ENCODE results near the gene ZFAND5.

The ZFAND5 gene

DNA sequence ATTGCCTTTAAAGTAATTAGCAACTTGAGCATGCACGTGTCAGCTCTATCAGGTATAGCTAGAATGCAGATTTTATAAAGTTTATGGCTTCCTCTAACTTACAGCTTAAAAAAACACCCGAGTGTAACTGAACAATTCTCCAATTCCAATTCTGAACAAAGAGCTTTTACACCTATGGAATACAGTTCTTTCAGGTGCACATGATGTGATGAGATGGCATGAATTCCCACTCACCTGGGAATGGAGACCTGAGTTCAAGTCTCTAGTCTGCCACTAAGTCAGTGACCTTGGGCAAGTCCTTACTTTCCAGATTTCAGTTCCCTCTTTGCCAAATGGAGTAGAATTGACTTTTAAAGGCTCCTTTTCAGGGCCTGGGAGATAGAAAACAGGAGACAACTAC lies 1.8 kb downstream of the ZFAND5 start:
- DNase-seq (ENCODE audit: low read depth in 3 of 3) = no peak

DNA sequence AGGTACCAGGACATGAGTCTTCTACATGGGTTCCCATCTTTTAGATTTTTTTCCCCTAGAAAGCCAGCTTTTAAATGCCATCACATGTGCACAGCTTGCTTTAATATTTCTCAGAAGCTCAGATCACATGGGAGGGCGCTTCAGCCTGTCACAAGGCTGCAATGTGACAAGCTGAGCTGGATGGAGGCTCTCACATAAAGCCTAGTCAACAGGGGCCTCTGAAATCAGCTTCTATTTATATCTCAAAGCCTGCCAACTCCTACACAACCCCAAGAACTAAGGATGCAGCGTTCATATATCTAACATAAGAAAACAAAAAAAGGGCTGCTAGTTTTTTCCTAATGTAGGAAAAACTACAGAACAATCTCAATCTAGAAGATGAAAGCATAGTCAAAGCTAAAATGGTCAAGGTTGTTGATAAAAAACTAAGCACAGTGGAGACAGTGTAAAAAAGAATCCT lies 2.3 kb downstream of the ZFAND5 start:
- peak in 2 of 3 experiments; percentile 11 to 26 for DNase-seq (ENCODE audit: low read depth in 3 of 3)

DNA sequence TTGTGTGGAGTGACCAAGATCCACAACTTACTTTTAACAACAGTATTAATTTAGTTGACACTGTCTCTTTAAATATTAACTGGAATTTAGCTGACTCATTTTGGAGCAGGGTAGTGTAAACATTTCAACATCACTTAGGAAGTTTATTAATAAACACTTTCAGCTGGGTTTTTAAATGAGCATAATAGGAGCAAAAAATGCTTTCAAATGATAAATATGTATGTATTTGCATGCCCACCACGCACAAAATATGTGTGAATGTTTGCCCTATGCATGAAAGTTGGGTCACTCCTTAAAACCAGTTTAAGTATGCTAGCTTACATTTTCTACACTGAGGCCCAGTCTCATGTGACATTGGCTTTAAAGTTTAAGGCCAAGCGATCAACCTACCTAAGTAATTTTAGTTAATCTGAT lies 2.9 kb downstream of the ZFAND5 start:
- DNase-seq (ENCODE audit: low read depth in 3 of 3) = no peak

DNA sequence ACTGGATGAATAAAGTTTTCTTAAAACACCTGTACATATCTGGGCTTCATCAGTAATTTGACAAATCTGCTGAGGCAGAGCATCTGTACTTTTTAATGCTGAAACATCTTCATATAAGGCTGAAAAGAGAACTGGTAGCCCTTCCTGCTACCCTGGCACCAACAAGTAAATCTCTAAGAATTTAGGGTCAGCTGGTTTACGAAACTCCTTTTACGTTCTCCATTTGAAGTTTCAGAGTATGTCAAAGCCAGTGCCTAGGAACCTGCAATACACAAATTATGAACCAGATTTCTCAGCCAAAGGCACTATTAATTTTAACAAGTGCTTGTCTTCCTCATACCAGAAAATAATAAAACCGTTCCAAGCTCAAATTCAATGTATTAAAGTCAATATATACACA lies 3.8 kb downstream of the ZFAND5 start:
- no peak for DNase-seq (ENCODE audit: low read depth in 3 of 3)

DNA sequence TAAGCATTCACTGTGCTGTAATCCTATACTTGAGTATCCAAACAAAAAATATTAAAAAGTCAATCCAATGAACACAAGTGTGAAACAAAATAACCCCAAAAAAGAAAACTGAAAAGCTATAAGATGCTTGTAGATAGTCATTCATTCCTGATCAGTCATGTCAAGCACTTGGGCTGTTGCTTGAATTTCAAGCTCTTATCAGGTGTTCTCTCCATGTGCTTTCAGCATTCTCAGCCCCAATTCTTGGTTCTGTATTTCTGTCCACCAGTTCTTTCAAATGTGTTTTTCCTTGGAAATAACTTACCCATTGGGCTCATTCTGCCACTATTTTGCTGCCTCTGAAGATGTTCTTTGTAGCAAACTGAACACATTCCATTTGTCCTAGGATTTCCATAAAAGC lies 4.7 kb downstream of the ZFAND5 start:
- DNase-seq (ENCODE audit: low read depth in 3 of 3) = no peak

DNA sequence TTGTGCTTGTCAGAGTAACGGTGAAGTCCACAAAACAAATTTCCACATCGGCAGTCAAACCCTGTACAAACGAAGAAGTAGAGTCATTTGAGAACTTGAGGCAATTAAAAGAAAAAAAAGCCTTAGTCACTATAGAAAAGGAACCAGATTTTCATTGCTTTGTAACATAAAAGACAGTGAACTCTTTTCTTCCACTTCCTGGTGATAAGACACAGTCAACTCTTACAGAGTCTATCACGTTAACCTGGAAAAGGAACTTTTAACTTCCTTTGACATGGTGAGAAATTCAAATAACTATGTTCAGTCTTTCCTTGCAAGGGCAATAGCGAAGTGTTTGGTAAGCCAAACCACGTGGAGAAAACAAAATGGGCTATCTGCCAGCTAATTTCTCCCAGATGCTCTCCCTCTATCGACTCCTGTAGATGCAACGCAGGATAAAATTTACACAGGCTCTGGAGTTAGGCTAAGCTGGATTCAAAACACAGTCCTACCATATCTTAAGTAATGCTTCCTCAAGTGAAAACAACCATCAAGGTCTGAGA lies 8.9 kb downstream of the ZFAND5 start:
- DNase-seq (ENCODE audit: low read depth in 3 of 3) = no peak

DNA sequence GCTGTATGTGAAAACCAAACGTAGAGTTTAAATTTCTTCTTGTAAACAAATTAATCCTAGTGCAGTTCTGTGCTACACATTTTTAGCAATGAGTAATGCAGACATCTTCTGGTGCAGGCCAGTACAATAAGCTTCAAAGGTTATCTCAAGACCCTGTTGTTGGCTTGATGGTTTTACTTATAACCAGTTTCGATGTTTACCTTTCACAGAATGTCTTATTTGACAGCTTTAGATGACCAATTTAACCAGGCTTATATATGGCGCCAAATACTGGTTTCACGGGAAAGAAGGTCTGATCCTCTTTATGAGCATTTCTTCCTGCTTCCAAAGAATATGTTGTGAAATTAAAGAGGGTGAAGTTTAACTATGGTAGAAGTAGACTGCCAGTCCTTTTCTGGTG lies 9.9 kb downstream of the ZFAND5 start:
- no peak for DNase-seq (ENCODE audit: low read depth in 3 of 3)

DNA sequence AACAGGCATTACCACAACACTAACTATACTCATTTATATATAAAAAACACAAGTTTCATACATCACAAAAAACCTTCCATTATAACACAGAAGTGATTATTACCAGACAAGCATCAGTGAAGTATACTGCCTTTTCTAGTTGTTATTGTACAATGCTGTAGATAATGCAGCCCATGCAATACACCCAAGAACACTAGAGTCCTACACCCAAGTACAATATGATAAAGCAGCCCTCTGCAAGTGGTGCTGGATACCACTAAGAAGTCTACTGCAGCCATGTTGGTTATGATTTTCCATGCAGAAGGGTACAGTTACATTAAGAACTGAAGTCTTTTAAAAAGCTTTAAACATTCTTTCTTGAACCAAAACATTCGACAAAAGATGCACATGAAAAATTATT lies 10.3 kb downstream of the ZFAND5 start:
- no peak for DNase-seq (ENCODE audit: low read depth in 3 of 3)

DNA sequence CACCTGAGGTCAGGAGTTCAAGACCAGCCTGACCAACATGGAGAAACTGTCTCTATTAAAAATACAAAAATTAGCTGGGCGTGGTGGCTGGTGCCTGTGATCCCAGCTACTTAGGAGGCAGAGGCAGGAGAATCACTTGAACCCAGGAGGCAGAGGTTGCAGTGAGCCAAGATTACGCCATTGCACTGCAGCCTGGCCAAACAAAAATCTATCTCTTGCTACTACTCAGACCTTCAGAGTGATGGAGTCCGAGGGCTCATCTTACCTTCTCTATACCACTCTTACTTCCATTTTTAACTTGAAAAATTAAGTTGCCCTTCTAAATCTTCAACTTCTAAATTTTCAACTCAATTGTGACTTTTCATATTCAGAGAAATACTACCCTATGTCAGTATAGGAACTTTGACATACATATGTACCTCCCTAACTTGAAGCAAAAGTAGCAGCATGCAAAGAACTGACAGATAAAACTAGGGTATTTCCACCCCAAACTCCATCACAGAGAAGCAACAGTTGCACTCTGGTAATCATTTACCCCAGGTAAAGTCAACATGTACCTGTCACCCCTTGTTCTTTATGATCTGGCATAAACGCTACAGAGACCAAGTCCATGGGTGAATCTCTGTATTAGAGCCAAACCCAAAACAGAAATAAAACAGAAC lies 11.4 kb downstream of the ZFAND5 start:
- no peak for DNase-seq (ENCODE audit: low read depth in 3 of 3)

DNA sequence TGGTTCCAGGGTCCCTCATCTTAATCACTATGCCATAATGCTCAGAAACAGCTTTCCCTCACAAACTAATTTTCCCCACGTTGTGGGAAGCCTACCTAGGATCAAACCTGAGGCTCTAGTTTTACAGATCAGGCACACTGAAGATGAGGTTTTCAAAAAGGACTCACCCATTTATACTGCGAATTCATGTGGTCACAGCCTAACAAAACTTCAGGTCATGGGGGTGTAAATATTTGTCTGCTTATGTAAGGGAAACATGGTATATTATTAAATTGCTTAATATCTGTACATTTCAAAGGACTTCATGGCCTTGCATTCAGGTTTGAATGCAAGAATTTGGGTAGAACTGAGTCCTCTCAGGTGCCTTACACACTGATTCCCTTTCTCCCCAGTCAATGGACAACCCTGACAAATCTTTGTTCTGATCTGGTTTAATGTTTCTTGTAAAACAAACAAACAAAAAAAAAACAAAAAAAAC lies 12.1 kb downstream of the ZFAND5 start:
- DNase-seq (ENCODE audit: low read depth in 3 of 3) = no peak

DNA sequence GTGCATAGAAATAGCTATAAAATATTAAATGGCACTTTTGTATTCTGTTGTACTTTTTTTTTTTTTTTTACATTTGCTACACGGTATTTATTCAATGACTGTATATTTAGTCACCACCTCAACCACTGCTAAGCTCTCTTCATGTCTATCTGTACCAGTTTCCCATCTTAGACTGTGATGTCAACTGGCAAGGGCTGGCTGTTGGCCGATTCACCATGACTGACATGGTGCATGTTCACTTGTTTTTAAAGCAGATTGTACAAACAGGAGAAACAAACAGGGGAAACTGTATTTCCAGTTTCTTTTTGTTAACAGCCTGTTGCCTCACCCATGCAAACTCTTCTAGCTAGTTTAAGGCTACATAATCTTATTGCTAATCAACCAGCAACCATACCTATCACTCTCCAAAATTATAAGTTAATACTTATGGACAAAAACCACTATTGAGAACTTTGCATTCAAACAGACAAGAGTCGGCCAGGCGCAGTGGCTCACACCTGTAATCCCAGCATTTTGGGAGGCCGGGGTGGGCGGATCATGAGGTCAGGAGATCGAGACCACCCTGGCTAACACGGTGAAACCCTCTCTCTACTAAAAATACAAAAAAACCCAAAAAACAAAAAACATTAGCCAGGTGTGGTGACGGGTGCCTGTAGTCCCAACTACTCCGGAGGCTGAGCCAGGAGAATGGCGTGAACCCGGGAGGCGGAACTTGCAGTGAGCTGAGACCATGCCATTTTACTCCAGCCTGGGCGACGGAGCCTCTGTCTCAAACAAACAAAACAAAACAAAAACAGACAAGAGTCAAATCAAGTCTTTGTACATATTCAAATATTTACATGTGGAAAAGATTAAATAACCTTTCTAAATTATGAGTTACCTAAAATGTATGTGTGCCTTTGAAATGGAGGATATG lies 13.2 kb downstream of the ZFAND5 start:
- no peak for DNase-seq (ENCODE audit: low read depth in 3 of 3)

DNA sequence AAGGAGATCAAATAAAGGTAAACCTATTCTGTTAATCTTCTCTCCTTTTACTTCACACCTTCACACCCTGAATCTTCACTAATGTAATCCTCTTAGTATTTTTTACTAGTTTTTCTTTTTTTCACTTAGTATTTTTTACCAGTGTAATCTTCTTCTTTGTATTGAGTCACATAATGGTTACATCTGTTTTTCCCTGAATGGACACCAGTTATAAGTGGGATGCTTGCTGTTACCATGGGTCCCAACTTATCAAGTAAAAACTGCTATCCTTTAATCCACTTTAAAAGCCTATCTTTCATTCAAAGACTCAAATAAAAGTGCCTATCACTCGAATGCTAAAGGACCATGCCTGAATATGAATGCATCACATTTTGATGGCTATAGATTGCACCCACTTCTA lies 15.1 kb downstream of the ZFAND5 start:
- DNase-seq (ENCODE audit: low read depth in 3 of 3) = no peak

DNA sequence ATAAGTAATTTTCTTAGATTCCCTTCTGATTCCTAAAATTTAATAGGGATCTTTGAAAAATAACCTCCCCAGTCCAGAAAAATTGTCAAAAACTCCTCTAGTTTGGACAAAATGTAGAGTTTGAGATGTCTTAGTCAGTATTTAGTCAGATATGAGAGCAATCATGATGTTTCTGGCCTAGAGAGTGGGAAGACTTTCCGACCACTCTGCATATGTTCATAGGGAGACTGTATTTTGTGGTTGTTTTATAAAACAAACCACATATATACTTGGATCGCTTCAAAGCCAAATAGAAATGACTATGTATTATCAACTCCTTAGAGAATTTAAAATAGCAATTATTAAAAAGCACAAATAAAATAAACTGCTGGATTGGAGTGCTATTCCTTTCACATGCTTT lies 15.8 kb downstream of the ZFAND5 start:
- no peak for DNase-seq (ENCODE audit: low read depth in 3 of 3)

DNA sequence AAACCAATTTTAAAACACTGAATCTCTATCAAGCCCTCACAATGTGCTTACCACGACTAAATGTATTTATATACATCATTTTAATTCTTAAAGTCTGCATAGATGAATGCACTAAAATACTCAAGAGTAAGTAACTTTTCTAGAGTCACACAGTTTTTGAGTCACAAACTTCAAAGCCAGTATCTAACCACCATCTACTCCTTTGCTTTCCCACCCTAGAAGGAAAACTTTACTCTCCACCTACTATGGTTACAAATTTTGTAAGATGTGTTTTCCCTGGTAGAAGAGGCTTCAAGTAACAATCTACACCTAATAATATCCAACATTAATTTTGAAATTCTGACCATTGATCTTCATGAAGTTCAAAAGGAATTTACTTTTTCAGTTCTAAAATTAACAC lies 18.7 kb downstream of the ZFAND5 start:
- no peak for DNase-seq (ENCODE audit: low read depth in 3 of 3)

DNA sequence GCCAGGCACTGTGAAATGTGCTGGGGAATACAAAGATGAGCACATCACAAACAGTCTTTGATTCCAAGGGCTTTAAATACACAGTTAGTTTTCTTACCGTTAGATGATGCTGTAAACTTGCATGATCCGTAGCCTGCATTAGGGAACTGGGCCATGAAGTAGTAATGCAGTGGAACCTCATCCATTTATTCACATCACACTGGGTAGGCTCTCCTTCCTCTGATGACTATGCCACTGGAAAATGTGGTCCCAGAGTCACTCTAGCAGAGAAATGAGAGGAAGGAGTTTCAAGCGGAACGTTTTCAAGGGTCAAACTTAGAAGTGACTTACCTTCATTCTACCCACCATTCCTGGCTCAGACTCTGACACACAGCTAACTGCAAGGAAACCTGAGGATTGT lies 26.4 kb downstream of the ZFAND5 start:
- DNase-seq (ENCODE audit: low read depth in 3 of 3) = no peak

DNA sequence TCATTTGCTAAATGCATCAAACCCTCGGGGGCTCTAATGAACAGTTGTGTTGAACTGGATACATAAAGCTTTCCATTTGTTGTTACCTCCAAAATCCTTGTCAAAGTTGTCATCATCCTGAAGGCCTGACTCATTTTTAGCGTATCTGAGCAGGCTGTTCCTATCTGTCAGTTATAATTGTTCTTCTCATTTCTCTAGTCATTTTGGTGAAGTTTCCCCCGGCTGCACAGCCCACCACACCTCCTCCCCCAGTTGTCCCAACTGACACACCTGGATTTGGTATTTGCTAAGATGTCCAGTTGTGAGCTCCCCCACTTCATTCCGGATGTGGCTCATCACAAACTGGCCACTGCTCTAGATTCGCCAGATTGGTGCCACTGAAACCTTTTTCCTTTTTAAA lies 27.7 kb downstream of the ZFAND5 start:
- no peak for DNase-seq (ENCODE audit: low read depth in 3 of 3)

DNA sequence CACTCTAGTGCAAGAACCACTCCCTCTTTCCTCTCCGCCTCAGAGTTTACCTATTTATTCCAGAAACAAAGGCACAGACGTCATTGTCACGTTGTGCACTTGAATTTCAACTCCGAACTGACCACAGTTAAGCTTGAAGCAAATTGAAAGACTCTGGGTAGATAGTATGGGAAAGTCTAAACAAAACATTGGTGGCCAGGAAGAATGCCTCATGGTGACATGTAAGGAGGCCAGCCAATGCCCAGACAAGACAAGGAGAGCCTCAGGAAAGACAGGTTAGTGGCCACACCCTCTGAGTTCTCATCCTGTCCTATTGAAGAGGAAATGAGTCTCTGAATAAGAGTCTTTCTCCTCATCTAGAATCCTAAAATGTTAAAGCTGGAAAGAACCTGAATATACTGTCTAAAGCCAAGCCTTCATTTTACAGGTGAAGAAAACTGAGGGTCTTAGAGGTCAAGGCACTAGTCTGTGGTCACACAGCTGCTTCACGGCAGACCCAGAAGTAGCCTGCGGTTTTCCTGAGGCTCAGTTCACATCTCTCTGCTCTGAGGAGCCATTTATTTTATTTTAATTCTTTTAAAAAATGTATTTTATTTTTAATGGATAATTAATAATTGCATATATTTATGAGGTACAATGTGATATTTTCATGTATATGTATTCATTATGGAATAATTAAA lies 30.2 kb downstream of the ZFAND5 start:
- no peak for DNase-seq (ENCODE audit: low read depth in 3 of 3)

DNA sequence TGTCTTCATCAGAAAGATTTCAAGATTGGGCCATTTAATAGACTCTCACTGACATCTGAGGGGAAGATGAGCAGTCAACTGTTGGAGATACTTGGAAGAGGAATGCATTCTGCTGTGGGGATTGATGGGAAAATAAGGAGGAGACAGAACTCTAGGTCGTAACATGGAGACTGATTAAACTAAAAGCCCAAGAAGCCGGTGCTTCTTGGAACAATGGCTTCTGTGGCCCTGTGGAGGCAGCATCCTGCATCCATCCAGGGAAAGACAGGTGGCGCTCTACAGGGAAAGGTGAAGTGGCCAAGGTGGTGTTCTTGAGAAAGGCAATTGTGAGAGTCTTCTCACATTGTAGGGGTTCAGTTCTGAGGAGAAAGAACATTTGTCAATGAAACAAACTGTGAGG lies 31.3 kb downstream of the ZFAND5 start:
- no peak for DNase-seq (ENCODE audit: low read depth in 3 of 3)

DNA sequence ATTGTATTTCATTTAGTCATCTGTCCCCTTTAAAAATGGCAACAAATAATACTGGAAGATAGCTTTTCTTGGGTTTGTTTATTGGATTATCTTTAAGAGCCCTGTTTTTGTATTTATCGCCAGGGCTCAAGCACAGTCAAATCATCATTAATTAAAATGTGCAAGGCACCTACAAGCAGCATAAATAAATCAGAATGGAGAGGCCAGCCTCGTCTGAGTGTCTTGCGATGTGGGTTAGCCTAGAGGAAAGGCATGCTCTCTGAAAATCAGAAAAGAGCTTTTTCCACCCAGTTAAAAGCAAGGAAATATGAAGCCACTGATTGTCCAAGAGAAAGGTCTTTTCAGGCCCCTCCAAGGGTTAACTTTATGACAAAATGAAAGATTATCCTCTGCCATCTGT lies 31.8 kb downstream of the ZFAND5 start:
- no peak for DNase-seq (ENCODE audit: low read depth in 3 of 3)

DNA sequence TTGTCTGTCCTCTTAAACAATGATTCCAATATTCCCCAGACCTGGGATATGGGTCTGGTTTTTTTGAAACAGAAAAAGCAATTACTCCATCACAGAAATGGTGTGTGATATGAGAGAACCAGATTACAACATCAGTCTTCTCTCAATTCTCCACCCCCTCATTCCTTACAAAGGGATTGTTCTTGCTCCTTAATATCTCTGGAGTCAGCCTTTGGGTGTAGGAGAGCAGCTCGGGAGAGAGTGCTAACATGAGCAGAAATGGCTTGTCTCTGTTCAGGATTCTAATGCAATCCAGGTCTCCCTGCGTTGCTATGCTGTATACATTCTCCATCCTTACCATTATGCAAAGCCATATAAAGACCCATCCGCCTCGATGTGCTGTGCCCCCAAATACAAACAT lies 32.7 kb downstream of the ZFAND5 start:
- no peak for DNase-seq (ENCODE audit: low read depth in 3 of 3)

DNA sequence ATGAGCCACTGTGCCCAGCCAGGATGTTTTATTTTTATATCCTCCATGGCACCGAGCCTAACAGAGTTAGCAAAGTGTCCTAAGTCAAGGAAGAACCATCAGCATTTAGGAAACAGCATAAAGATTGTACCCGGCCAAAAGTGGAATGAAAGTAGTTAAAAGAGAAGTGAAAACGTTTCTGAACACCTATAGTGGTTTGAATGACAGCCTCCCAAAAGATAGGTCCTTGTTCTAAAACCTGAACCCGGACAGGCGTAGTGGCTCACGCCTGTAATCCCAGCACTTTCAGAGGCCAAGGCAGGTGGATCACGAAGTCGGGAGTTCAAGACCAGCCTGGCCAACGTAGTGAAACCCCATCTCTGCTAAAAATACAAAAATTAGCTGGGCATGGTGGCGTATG lies 37.4 kb downstream of the ZFAND5 start:
- no peak for DNase-seq (ENCODE audit: low read depth in 3 of 3)

DNA sequence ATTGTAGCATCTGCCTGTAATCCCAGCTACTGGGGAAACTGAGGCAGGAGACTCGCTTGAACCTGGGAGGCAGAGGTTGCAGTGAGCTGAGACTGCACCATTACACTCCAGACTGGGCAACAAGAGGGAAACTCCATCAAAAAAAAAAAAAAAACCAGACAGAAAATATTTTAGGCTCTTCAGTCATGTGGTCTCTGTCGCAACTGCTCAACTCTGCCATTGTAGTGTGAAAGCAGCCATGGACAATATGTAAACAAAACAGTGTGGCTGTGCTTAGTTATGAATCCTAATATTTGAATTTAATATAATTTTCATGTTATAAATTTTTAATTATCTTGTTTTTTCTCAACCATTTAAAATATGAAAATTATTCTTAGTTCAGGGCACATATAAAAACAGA lies 38.4 kb downstream of the ZFAND5 start:
- no peak for DNase-seq (ENCODE audit: low read depth in 3 of 3)

All from stimulated activated CD4-positive, alpha-beta T cell treated with anti-CD3 and anti-CD28 coated beads, TNF-alpha, amount 100 ng/mL, for 24 hours (primary cell).